Brain pericyte (primary cell): Measurements from ENCODE around the gene F12.

ENCODE experiments used
- DNase-seq: peaks from one replicate; pipeline ENCODE4 v3.0.0-alpha.2; 2012; ENCODE audit warnings: low read depth, low spot score

F12 gene

GRCh38 chr5:177446200-177447065 lies 37.1 kb upstream of the F12 start, which contains the start of gene PRR7:
Gene PRR7, plus strand, starts transcription at chr5:177446814. Its CDS starts 8,254 bp downstream, at chr5:177455068.
- no peak for DNase-seq

GRCh38 chr5:177445917-177446199 lies 36.5 kb upstream of the F12 start:
- DNase-seq: no peak

- no peak for DNase-seq
Measured at GRCh38 chr5:177445052-177445916, 35.9 kb upstream of the F12 start.

GRCh38 chr5:177444106-177445051 lies 35.0 kb upstream of the F12 start:
- no peak for DNase-seq

GRCh38 chr5:177443144-177443983 lies 34.0 kb upstream of the F12 start:
- no peak for DNase-seq

GRCh38 chr5:177442066-177442826 lies 32.9 kb upstream of the F12 start:
- no peak for DNase-seq

GRCh38 chr5:177440990-177441780 lies 31.8 kb upstream of the F12 start:
- no peak for DNase-seq

- no peak for DNase-seq
Measured at GRCh38 chr5:177440211-177440989, 31.0 kb upstream of the F12 start.

- no peak for DNase-seq
Measured at GRCh38 chr5:177439518-177440053, 30.2 kb upstream of the F12 start.

- DNase-seq: no peak
Measured at GRCh38 chr5:177438468-177438867, 29.1 kb upstream of the F12 start.

- no peak for DNase-seq
Measured at GRCh38 chr5:177437623-177438022, 28.3 kb upstream of the F12 start.

GRCh38 chr5:177435847-177436536 lies 26.6 kb upstream of the F12 start:
- no peak for DNase-seq

GRCh38 chr5:177434942-177435738 lies 25.8 kb upstream of the F12 start:
- DNase-seq: no peak

GRCh38 chr5:177434437-177434836 lies 25.1 kb upstream of the F12 start:
- DNase-seq: no peak

- DNase-seq: no peak
Measured at GRCh38 chr5:177433658-177434217, 24.4 kb upstream of the F12 start.
